CD14-positive monocyte (primary cell): ENCODE measurements around the gene VWA7. TPM values are rescaled to one million over a fixed set of nuclear protein-coding genes. Genes with fewer than 3 reads are reported as not detected.
A peak's percentile ranks its signal among the peaks of the same experiment; 100 is the strongest.

Source experiments
- DNase-seq, 3 donors: peaks; one replicate each; pipeline ENCODE4 v3.0.0-alpha.2; 2011 to 2022
- H2AFZ ChIP-seq: 2 replicates; pipeline ENCODE4 v1.6.0; 2012; ENCODE audit warnings: mild to moderate bottlenecking, low read depth, low read length, inconsistent platforms; ENCODE audit not compliant: insufficient read depth, poor library complexity, severe bottlenecking
- H3K27ac ChIP-seq, 2 donors: 1 replicate in 1 of 2; 2 replicates in 1 of 2; pipeline ENCODE4 v1.5.1; 2012 to 2013; ENCODE audit warnings: low read length in 2 of 2, control low read depth in 1 of 2, inconsistent platforms in 1 of 2, low read depth in 1 of 2, mild to moderate bottlenecking in 1 of 2
- H3K27me3 ChIP-seq, 2 donors: one replicate each; pipeline versions ENCODE4 v1.6.0 to v1.6.1; 2011 to 2013; ENCODE audit warnings: low read length in 2 of 2; ENCODE audit not compliant: control insufficient read depth in 2 of 2, insufficient read depth in 2 of 2
- H3K36me3 ChIP-seq, 2 donors: replicated peaks in 1 of 2; 1 replicate in 1 of 2; 2 replicates in 1 of 2; pipeline versions ENCODE4 v1.5.1 to v1.6.1; 2012 to 2013; ENCODE audit warnings: low read length in 2 of 2, control low read depth in 1 of 2, inconsistent platforms in 1 of 2, mild to moderate bottlenecking in 1 of 2; ENCODE audit not compliant: insufficient read depth in 2 of 2, control insufficient read depth in 1 of 2
- H3K4me1 ChIP-seq, 2 donors: 1 replicate in 1 of 2; 2 replicates in 1 of 2; pipeline versions ENCODE4 v1.5.1 to v1.6.1; 2012 to 2013; ENCODE audit warnings: low read length in 2 of 2, control low read depth in 1 of 2, inconsistent platforms in 1 of 2, mild to moderate bottlenecking in 1 of 2, moderate library complexity in 1 of 2; ENCODE audit not compliant: insufficient read depth in 2 of 2, control insufficient read depth in 1 of 2
- H3K4me2 ChIP-seq: replicated peaks from 2 replicates; pipeline ENCODE3; 2012; ENCODE audit warnings: low read length, moderate library complexity, mild to moderate bottlenecking; ENCODE audit not compliant: poor library complexity, severe bottlenecking; ENCODE audit errors: extremely low read depth
- H3K4me3 ChIP-seq, 3 experiments: fragments of 200-600 bp in 1 of 3; sonication (generic) in 1 of 3; replicated peaks in 1 of 3; 1 replicate in 2 of 3; 2 replicates in 1 of 3; pipeline ENCODE4 v1.5.1; 2011 to 2013; ENCODE audit warnings: low read length in 3 of 3, mild to moderate bottlenecking in 3 of 3, control low read depth in 2 of 3, low read depth in 2 of 3, inconsistent platforms in 1 of 3, moderate library complexity in 1 of 3
- H3K79me2 ChIP-seq: 2 replicates; pipeline ENCODE4 v1.6.0; 2012; ENCODE audit warnings: mild to moderate bottlenecking, control low read depth, inconsistent platforms, low read length, moderate library complexity; ENCODE audit not compliant: insufficient read depth
- H3K9ac ChIP-seq: 2 replicates; pipeline ENCODE4 v1.6.0; 2017; ENCODE audit warnings: low read length, mild to moderate bottlenecking; ENCODE audit not compliant: insufficient read depth, poor library complexity, severe bottlenecking
- H3K9me3 ChIP-seq, 2 donors: replicated peaks in 1 of 2; 1 replicate in 1 of 2; 2 replicates in 1 of 2; pipeline versions ENCODE4 v1.5.1 to v1.6.1; 2012 to 2013; ENCODE audit warnings: low read length in 2 of 2, control low read depth in 1 of 2; ENCODE audit not compliant: control insufficient read depth in 1 of 2, insufficient read depth in 1 of 2
- H4K20me1 ChIP-seq: 2 replicates; pipeline ENCODE4 v1.6.0; 2012; ENCODE audit warnings: mild to moderate bottlenecking, low read length, control low read depth, moderate library complexity; ENCODE audit not compliant: insufficient read depth
- H3K27ac Mint-ChIP-seq, 7 donors: one replicate each; pipeline ENCODE4 v1.8.0; 2020; ENCODE audit warnings: mild to moderate bottlenecking in 7 of 7, mixed read lengths in 7 of 7, moderate library complexity in 6 of 7, inconsistent platforms in 2 of 7
- H3K27me3 Mint-ChIP-seq, 3 donors: one replicate each; pipeline ENCODE4 v1.8.0; 2021 to 2022; ENCODE audit warnings: low read depth in 3 of 3, mild to moderate bottlenecking in 3 of 3, mixed read lengths in 3 of 3, moderate library complexity in 3 of 3, inconsistent platforms in 1 of 3
- H3K36me3 Mint-ChIP-seq, 2 donors: one replicate each; pipeline ENCODE4 v1.8.0; 2020; ENCODE audit warnings: mixed read lengths in 2 of 2, inconsistent platforms in 1 of 2, mild to moderate bottlenecking in 1 of 2
- H3K4me1 Mint-ChIP-seq: one replicate; pipeline ENCODE4 v1.8.0; 2020; ENCODE audit warnings: mild to moderate bottlenecking, mixed read lengths
- H3K4me3 Mint-ChIP-seq, 2 donors: one replicate each; pipeline ENCODE4 v1.8.0; 2020; ENCODE audit warnings: mild to moderate bottlenecking in 2 of 2, mixed read lengths in 2 of 2, moderate library complexity in 1 of 2
- H3K9me3 Mint-ChIP-seq, 7 donors: one replicate each; pipeline ENCODE4 v1.8.0; 2020 to 2022; ENCODE audit warnings: mixed read lengths in 7 of 7, mild to moderate bottlenecking in 6 of 7, moderate library complexity in 6 of 7, inconsistent platforms in 2 of 7
- WGBS: methylation state at CpG from one replicate; pipeline ENCODE4 v1.1.5; 2013; ENCODE audit warnings: missing lambda C conversion rate; ENCODE audit not compliant: insufficient coverage; 5-methylcytosine and 5-hydroxymethylcytosine counted together
- intact Hi-C, 2 donors: fragments of 100-400 bp; cut with micrococcal nuclease; formaldehyde crosslinking; loops; one replicate each; pipeline versions ENCODE4 v1.15.0 to v1.15.1; 2023
- polyA plus RNA-seq, 3 donors: library from polyadenylated mRNA; depleted of rRNA in 1 of 3; unstranded in 2 of 3; stranded (reverse) in 1 of 3; fragments of 300-500 nt in 2 of 3; fragments of >200 nt in 1 of 3; fragmentation: Illumina TruSeq in 2 of 3; gene quantifications; 1 replicate in 2 of 3; 2 replicates in 1 of 3; pipeline ENCODE4 v1.2.3, GENCODE V29; 2012 to 2021
- TF ChIP-seq, protein P1 (sequence below): fragments of 200-600 bp; IDR thresholded peaks from one replicate; pipeline ENCODE4 v1.8.0; 2022; ENCODE audit warnings: antibody characterized with exemption, mild to moderate bottlenecking

The VWA7 gene
- polyA plus RNA-seq, 3 donors, result 0.57 TPM; not detected in 2

- Histone ChIP-seq H3K4me3 (no peak overlapping the region), H3K4me1 (no peaks in the 10 kb centered on the region), H3K79me2 (no peaks in the 10 kb centered on the region), H3K9me3 (no peaks in the 10 kb centered on the region), H3K9ac (no peak overlapping the region), H2AFZ (no peak overlapping the region), H3K27me3 (no peaks in the 10 kb centered on the region), H3K27ac (no peak overlapping the region), H4K20me1 (no peaks in the 10 kb centered on the region), H3K4me2 (no peak overlapping the region), H3K36me3 (peaks cover 18 to 50% of the 10 kb centered on the region in 2 donors)
- Mint-ChIP-seq H3K27me3 (peaks cover 1 to 10% (median 1%) of the 10 kb centered on the region in 3 donors), H3K36me3 (peaks cover 37 to 56% of the 10 kb centered on the region in 2 donors), H3K4me3 (no peak overlapping the region), H3K4me1 (no peaks in the 10 kb centered on the region), H3K27ac (no peak overlapping the region), H3K9me3 (no peaks in the 10 kb centered on the region)
- TF ChIP-seq, protein P1, sequence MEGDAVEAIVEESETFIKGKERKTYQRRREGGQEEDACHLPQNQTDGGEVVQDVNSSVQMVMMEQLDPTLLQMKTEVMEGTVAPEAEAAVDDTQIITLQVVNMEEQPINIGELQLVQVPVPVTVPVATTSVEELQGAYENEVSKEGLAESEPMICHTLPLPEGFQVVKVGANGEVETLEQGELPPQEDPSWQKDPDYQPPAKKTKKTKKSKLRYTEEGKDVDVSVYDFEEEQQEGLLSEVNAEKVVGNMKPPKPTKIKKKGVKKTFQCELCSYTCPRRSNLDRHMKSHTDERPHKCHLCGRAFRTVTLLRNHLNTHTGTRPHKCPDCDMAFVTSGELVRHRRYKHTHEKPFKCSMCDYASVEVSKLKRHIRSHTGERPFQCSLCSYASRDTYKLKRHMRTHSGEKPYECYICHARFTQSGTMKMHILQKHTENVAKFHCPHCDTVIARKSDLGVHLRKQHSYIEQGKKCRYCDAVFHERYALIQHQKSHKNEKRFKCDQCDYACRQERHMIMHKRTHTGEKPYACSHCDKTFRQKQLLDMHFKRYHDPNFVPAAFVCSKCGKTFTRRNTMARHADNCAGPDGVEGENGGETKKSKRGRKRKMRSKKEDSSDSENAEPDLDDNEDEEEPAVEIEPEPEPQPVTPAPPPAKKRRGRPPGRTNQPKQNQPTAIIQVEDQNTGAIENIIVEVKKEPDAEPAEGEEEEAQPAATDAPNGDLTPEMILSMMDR, result no peak
- DNase-seq, result no peak
- intact Hi-C loops, result no loop called here
- WGBS, result 93% methylated on average over 6 of the region's 8 CpGs
These were observed 15.8 kb downstream of the VWA7 start for GRCh38 chr6:31761343-31761742.

DNA sequence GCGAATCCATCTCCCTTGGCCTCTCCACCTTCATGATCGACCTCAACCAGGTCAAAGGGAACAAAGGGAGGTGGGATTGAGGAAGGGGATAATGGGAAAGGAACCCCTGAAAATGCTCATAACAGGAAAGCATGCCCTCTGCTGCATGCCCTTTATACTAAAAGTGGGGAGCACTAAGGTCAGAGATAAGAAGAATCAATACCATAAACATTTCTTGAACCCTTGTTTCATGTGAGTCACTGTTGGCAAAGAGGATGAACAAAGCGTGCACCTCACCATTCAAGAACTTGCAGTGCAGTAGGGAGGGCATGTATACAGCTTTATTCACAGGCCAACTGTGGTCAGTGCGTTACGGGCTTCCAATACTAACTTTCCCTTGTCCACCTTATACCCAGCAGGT lies 16.3 kb downstream of the VWA7 start:
- peaks cover 18 to 50% of the 10 kb centered on the region in 2 donors for H3K36me3 ChIP-seq
- H3K9ac ChIP-seq, result no peak overlapping the region

More for the DNA sequence above, 16.3 kb downstream of the VWA7 start:
- H3K79me2 ChIP-seq, result no peaks in the 10 kb centered on the region
- peak overlapping the region in 3 of 7 donors; percentile 10 to 54 (median 37) for H3K27ac Mint-ChIP-seq
- intact Hi-C loops, result no loop called here
- WGBS, result 100% methylated on average over 1 of the region's 5 CpGs
- H3K27ac ChIP-seq, result no peak overlapping the region
- H3K27me3 Mint-ChIP-seq, result peaks cover 1 to 4% (median 1%) of the 10 kb centered on the region in 3 donors
- H3K36me3 Mint-ChIP-seq, result peaks cover 37 to 56% of the 10 kb centered on the region in 2 donors
- H2AFZ ChIP-seq, result no peak overlapping the region
- H3K4me3 ChIP-seq, result no peak overlapping the region
- no peak overlapping the region for H3K4me2 ChIP-seq
- DNase-seq, result no peak
- H4K20me1 ChIP-seq, result no peaks in the 10 kb centered on the region
- H3K4me3 Mint-ChIP-seq, result no peak overlapping the region
- no peaks in the 10 kb centered on the region for H3K9me3 ChIP-seq
- H3K4me1 ChIP-seq, result no peaks in the 10 kb centered on the region
- H3K9me3 Mint-ChIP-seq, result no peaks in the 10 kb centered on the region
- H3K27me3 ChIP-seq, result no peaks in the 10 kb centered on the region
- TF ChIP-seq, protein P1, result no peak
- H3K4me1 Mint-ChIP-seq, result no peaks in the 10 kb centered on the region
